Activated CD8-positive, alpha-beta T cell treated with anti-CD3 and anti-CD28 coated beads for 36 hours (primary cell): ENCODE measurements around the gene IFT122. TPM values are rescaled to one million over a fixed set of nuclear protein-coding genes. Genes with fewer than 3 reads are reported as not detected.
"Not testable (repeated sequence)": the region's sequence is repeated elsewhere in the genome, so short reads cannot be mapped to it uniquely, and the experiment has no call there.

Source experiments
- ATAC-seq: fragments of 200-7000 bp; cut with Tn5 transposase; one replicate; pipeline ENCODE4 v1.10.0; 2021; ENCODE audit warnings: mild to moderate bottlenecking, moderate library complexity
- CTCF ChIA-PET: fragments of 350-600 bp; sonication (Branson Sonifier 250); formaldehyde crosslinking; loops from one replicate; lab custom pipeline; 2021; ENCODE audit warnings: antibody characterized with exemption; lab: Charles Lee
- POLR2A ChIA-PET: fragments of 350-600 bp; sonication (Branson Sonifier 250); formaldehyde crosslinking; loops from one replicate; lab custom pipeline; 2021; ENCODE audit warnings: antibody characterized with exemption; lab: Charles Lee
- DNase-seq: peaks from one replicate; pipeline ENCODE4 v3.0.0-alpha.2; 2020
- H3K27ac Mint-ChIP-seq: one replicate; pipeline ENCODE4 v1.8.0; 2021; ENCODE audit warnings: mild to moderate bottlenecking, mixed read lengths
- H3K27me3 Mint-ChIP-seq: one replicate; pipeline ENCODE4 v1.8.0; 2021; ENCODE audit warnings: mixed read lengths
- H3K36me3 Mint-ChIP-seq: one replicate; pipeline ENCODE4 v1.8.0; 2021; ENCODE audit warnings: low read depth, mixed read lengths
- H3K4me1 Mint-ChIP-seq: one replicate; pipeline ENCODE4 v1.8.0; 2021; ENCODE audit warnings: low read depth, mixed read lengths
- H3K4me3 Mint-ChIP-seq: one replicate; pipeline ENCODE4 v1.8.0; 2021; ENCODE audit warnings: mild to moderate bottlenecking, moderate library complexity, mixed read lengths
- H3K9me3 Mint-ChIP-seq: one replicate; pipeline ENCODE4 v1.8.0; 2021; ENCODE audit warnings: mixed read lengths
- intact Hi-C: fragments of 100-400 bp; cut with micrococcal nuclease; formaldehyde crosslinking; loops from one replicate; pipeline ENCODE4 v1.10.0; 2022
- total RNA-seq, 2 experiments: library from RNA; stranded (reverse); gene quantifications; one replicate each; pipeline ENCODE4 v1.2.3, GENCODE V29; 2021
- TF ChIP-seq, protein P1 (sequence below): fragments of 200-600 bp; IDR thresholded peaks from one replicate; pipeline ENCODE4 v1.8.0; 2022; ENCODE audit warnings: antibody characterized with exemption, mild to moderate bottlenecking

IFT122 gene
- total RNA-seq, 2 experiments from 2014 or later = 18.9 to 20.4 TPM

DNA sequence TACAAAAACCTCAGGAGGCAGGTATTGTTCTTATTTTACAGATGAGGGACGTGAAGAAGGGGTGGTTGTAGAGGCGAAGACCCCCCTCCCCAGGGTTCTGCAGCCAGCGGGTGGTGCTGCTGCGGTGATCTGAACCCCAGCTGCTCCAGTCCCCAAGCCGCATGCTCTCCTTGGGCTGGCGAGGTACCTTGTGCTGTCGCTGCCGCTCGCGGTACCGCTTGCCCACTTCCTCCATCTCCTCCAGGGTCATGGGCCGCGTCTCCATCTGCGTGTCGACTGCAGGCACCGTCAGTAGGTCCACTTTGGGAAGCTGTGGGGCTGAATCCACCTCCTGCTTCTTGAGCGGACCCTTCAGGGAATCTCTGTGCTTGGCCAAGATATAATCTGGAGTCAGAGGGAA, 29.1 kb upstream of the IFT122 start:
- CTCF ChIA-PET = interaction anchor here (3.4 kb wide), 1 partner anchor 11 kb away, joined by 16 read pairs; no protein-coding TSS in a partner anchor
- TF ChIP-seq, protein P1, sequence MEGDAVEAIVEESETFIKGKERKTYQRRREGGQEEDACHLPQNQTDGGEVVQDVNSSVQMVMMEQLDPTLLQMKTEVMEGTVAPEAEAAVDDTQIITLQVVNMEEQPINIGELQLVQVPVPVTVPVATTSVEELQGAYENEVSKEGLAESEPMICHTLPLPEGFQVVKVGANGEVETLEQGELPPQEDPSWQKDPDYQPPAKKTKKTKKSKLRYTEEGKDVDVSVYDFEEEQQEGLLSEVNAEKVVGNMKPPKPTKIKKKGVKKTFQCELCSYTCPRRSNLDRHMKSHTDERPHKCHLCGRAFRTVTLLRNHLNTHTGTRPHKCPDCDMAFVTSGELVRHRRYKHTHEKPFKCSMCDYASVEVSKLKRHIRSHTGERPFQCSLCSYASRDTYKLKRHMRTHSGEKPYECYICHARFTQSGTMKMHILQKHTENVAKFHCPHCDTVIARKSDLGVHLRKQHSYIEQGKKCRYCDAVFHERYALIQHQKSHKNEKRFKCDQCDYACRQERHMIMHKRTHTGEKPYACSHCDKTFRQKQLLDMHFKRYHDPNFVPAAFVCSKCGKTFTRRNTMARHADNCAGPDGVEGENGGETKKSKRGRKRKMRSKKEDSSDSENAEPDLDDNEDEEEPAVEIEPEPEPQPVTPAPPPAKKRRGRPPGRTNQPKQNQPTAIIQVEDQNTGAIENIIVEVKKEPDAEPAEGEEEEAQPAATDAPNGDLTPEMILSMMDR = no peak
- H3K36me3 Mint-ChIP-seq = no peaks in the 10 kb centered on the region

DNA sequence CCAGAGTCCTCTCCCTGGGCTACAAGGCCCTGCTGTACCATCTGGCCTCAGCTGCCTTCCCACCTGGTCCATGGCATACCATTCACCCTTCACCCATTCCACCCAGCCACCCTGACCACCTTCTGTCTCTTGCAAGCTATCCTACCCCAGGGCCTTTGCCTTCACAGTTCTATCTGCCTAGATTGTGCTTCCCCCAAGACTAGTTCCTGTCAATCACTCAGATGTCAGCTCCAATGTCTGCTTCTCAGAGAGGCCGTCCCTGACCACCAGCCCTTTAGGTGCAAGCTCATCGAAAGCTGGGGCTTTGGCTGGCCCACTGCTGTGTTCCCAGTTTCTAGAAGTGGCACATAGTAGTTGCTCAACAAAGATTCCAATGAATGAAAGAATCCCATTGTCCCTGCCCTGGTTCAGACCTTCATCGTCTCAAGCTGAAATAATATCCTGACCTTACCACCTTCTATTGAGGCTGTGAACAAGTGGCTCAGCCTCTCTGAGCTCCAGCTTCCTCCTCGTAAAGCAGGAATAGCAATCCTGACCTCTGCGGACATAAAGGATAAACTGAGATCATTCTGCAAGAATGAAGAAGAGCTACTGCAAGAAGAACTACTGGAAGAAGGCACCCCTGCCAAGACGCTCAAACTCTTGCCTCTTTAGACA, 27.4 kb upstream of the IFT122 start:
- Mint-ChIP-seq H3K4me3 (no peak overlapping the region), H3K27ac (no peak overlapping the region), H3K9me3 (no peaks in the 10 kb centered on the region), H3K4me1 (no peaks in the 10 kb centered on the region), H3K27me3 (no peaks in the 10 kb centered on the region), H3K36me3 (no peaks in the 10 kb centered on the region)
- DNase-seq = no peak
- TF ChIP-seq, protein P1 = no peak
- CTCF ChIA-PET = interaction anchor here (1.7 to 1.8 kb wide), 2 partner anchors 13 to 29 kb away, joined by 6 to 11 read pairs; no protein-coding TSS in a partner anchor
- no peak for ATAC-seq
- POLR2A ChIA-PET = interaction anchor here (1.0 kb wide), 1 partner anchor 13 kb away, joined by 3 read pairs; no protein-coding TSS in a partner anchor
- intact Hi-C loops = no loop called here

More for the DNA sequence above, 29.1 kb upstream of the IFT122 start:
- H3K9me3 Mint-ChIP-seq = no peaks in the 10 kb centered on the region
- no peak overlapping the region for H3K27ac Mint-ChIP-seq
- intact Hi-C loops = no loop called here
- no peak for DNase-seq
- no peaks in the 10 kb centered on the region for H3K27me3 Mint-ChIP-seq
- POLR2A ChIA-PET = interaction anchor here (1.2 kb wide), 2 partner anchors 11 to 95 kb away, joined by 3 to 4 read pairs; no protein-coding TSS in a partner anchor
- H3K4me1 Mint-ChIP-seq = no peaks in the 10 kb centered on the region
- no peak for ATAC-seq
- no peak overlapping the region for H3K4me3 Mint-ChIP-seq

DNA sequence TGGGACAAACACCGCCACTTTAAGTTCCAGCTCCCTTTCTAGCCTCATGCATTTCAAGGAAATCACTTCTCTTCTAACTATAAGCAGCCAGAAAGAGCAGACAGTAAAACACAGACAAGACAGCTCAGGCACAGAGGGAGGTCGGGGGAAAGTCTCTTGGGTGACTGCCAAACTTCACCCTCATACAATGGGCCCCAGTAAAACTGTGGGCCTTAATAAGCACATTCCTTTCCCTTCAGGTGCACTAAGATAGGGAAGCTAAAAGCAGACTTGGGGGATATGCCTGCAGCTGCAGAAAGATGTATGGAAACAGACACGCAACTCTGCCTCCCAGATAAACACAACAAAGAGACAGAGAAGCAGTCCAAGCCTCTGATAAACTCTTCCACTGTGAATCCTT, 26.8 kb upstream of the IFT122 start:
- CTCF ChIA-PET = interaction anchor here (1.7 to 1.8 kb wide), 2 partner anchors 14 to 30 kb away, joined by 6 to 11 read pairs; no protein-coding TSS in a partner anchor
- H3K4me3 Mint-ChIP-seq, DNase-seq, H3K27ac Mint-ChIP-seq, H3K36me3 Mint-ChIP-seq, ATAC-seq, H3K27me3 Mint-ChIP-seq, H3K4me1 Mint-ChIP-seq, H3K9me3 Mint-ChIP-seq, intact Hi-C loops: not testable (repeated sequence)
- POLR2A ChIA-PET = interaction anchor here (1.0 kb wide), 1 partner anchor 13 kb away, joined by 3 read pairs; no protein-coding TSS in a partner anchor

DNA sequence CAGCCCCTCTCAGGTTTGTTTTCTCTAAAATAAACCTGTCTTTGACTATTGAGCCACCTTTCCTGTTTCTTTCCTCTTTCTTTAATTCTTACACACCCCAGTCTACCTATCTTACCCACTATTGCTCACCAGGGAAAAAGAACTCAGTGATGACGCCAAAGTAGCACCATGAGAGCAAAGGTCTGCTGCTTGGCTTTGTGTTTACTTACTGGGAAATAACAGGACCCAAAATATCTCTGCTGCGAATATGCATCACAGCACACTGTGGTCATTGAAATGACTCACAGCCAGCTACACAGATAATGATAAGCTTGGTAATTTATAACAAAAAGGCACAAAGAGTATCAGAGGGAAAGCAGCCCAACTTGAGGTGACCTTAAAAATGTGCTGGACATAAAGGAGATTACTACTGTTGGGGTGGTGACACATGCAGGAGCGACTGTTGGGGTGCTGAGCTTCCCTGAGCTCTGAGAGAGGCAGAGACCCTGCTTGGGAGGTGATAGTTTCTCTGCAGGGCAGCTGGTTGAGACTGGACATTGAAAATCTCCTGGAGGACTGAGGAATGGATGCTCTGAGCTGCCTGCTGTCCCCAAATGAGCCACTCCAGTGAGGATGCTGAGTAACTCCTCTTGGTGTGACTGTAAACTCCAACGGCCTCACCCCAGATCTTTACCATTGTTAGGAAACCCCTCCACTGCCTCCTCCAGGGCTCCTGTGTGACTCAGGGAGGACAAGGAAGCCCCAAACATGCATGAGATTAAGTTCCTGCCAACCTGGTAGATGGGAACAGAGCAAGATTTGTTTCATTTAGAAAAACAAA, 26.1 kb upstream of the IFT122 start:
- Mint-ChIP-seq H3K4me3 (no peak overlapping the region), H3K27me3 (no peaks in the 10 kb centered on the region), H3K27ac (no peak overlapping the region), H3K9me3 (no peaks in the 10 kb centered on the region), H3K4me1 (no peaks in the 10 kb centered on the region), H3K36me3 (no peaks in the 10 kb centered on the region)
- ChIA-PET CTCF (interaction anchor here (0.6 to 1.8 kb wide), 5 partner anchors 14 to 396 kb away, joined by 4 to 11 read pairs (median 6); no protein-coding TSS in a partner anchor), POLR2A (interaction anchor here (1.2 kb wide), 1 partner anchor 14 kb away, joined by 4 read pairs; no protein-coding TSS in a partner anchor)
- TF ChIP-seq, protein P1 = no peak
- intact Hi-C loops = no loop called here
- ATAC-seq = no peak
- no peak for DNase-seq

DNA sequence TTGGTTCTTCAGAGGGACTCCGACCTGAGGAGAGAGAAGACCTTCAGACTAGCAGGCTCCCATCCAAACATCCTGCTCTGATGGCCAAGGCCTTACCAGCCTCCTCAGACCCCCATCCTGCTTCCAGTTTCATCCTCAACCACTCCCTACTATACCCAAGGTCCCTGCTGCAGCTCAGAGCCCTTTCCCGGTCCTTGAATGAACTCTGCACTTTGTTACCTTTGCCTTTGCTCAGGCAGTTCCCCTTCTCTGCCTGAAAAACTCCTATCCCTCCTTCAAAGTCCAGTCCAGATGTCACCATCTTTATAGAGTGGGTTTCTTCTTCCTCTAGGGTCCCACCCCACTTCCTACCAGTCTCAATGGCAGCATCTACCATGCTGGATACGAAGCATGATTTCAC, 24.6 kb upstream of the IFT122 start:
- ChIA-PET POLR2A (interaction anchor here (0.5 kb wide), 1 partner anchor 42 kb away, joined by 3 read pairs; no protein-coding TSS in a partner anchor), CTCF (interaction anchor here (1.7 kb wide), 1 partner anchor 32 kb away, joined by 6 read pairs; no protein-coding TSS in a partner anchor)
- Mint-ChIP-seq H3K36me3 (no peaks in the 10 kb centered on the region), H3K4me1 (no peaks in the 10 kb centered on the region), H3K9me3 (no peaks in the 10 kb centered on the region), H3K27me3 (no peaks in the 10 kb centered on the region), H3K27ac (no peak overlapping the region), H3K4me3 (no peak overlapping the region)
- intact Hi-C loops = no loop called here
- TF ChIP-seq, protein P1 = no peak
- no peak for DNase-seq
- ATAC-seq = no peak
